Keratinocyte (primary cell): Measurements from ENCODE around the gene LINC00237. TPM values are rescaled to one million over a fixed set of nuclear protein-coding genes. Genes with fewer than 3 reads are reported as not detected.

Experiments
- DNase-seq: peaks from one replicate; pipeline ENCODE4 v3.0.0-alpha.2; 2011; ENCODE audit warnings: low read depth, missing footprints, low spot score
- FAIRE-seq: peaks from 2 replicates; lab custom pipeline; 2011; peaks lifted over from hg19 to GRCh38; lab: Jason Lieb, UNC
- H2AFZ ChIP-seq: 2 replicates; pipeline ENCODE4 v1.6.0; 2012; ENCODE audit warnings: low read length, control low read depth, inconsistent platforms; ENCODE audit not compliant: control insufficient read depth
- H3K27ac ChIP-seq: 2 replicates; pipeline ENCODE4 v1.5.1; 2011; ENCODE audit warnings: low read length; ENCODE audit not compliant: control insufficient read depth, insufficient read depth
- H3K27me3 ChIP-seq: 3 replicates; pipeline ENCODE4 v1.6.0; 2011; ENCODE audit warnings: low read length; ENCODE audit not compliant: control insufficient read depth, insufficient read depth; ENCODE audit errors: extremely low read depth
- H3K36me3 ChIP-seq, 2 experiments: 2 replicates in 1 of 2; 3 replicates in 1 of 2; pipeline ENCODE4 v1.5.1; 2011; ENCODE audit warnings: low read length in 2 of 2, mild to moderate bottlenecking in 1 of 2; ENCODE audit not compliant: control insufficient read depth in 2 of 2, insufficient read depth in 2 of 2; ENCODE audit errors: extremely low read depth in 1 of 2
- H3K4me1 ChIP-seq: 3 replicates; pipeline ENCODE4 v1.5.1; 2011; ENCODE audit warnings: low read length; ENCODE audit not compliant: control insufficient read depth, insufficient read depth; ENCODE audit errors: extremely low read depth
- H3K4me2 ChIP-seq: 3 replicates; pipeline ENCODE4 v1.6.0; 2011; ENCODE audit warnings: low read depth, low read length; ENCODE audit not compliant: control insufficient read depth, insufficient read depth; ENCODE audit errors: extremely low read depth
- H3K4me3 ChIP-seq, 3 experiments: fragments of 200-600 bp in 1 of 3; sonication (generic) in 1 of 3; 2 replicates in 2 of 3; 3 replicates in 1 of 3; pipeline ENCODE4 v1.5.1; 2011 to 2016; ENCODE audit warnings: low read length in 3 of 3, mild to moderate bottlenecking in 3 of 3, control low read depth in 2 of 3, inconsistent platforms in 1 of 3, low read depth in 1 of 3, mixed read lengths in 1 of 3, mixed run types in 1 of 3, moderate library complexity in 1 of 3; ENCODE audit not compliant: control insufficient read depth in 2 of 3, insufficient read depth in 2 of 3; ENCODE audit errors: extremely low read depth in 1 of 3
- H3K79me2 ChIP-seq: 2 replicates; pipeline ENCODE4 v1.6.0; 2012; ENCODE audit warnings: low read length; ENCODE audit not compliant: control insufficient read depth, insufficient read depth
- H3K9ac ChIP-seq: 3 replicates; pipeline ENCODE4 v1.6.0; 2011; ENCODE audit warnings: low read length; ENCODE audit not compliant: control insufficient read depth, insufficient read depth; ENCODE audit errors: extremely low read depth
- H3K9me1 ChIP-seq: 3 replicates; pipeline ENCODE4 v1.6.0; 2011; ENCODE audit warnings: low read length; ENCODE audit not compliant: control insufficient read depth, insufficient read depth; ENCODE audit errors: extremely low read depth
- H3K9me3 ChIP-seq: 2 replicates; pipeline ENCODE4 v1.5.1; 2012; ENCODE audit warnings: low read depth, low read length; ENCODE audit not compliant: control insufficient read depth
- H4K20me1 ChIP-seq: 3 replicates; pipeline ENCODE4 v1.6.0; 2011; ENCODE audit warnings: low read length; ENCODE audit not compliant: control insufficient read depth, insufficient read depth; ENCODE audit errors: extremely low read depth
- EZH2 ChIP-seq: IDR thresholded peaks from one replicate; pipeline ENCODE4 v1.6.1; 2012; ENCODE audit warnings: inconsistent platforms, mild to moderate bottlenecking, low read length, moderate library complexity
- dilution Hi-C: fragments of 300-500 bp; cut with MboI; formaldehyde crosslinking; loops from one replicate; pipeline ENCODE4 v1.7.0; 2020; ENCODE audit warnings: low sequenced_read_pairs; ENCODE audit not compliant: extremely low pct_ligation_motif_present
- polyA minus RNA-seq, 3 experiments: library from RNA; depleted of rRNA, polyadenylated mRNA; stranded (reverse); fragments of >200 nt; gene quantifications; 1 replicate in 1 of 3; 2 replicates in 1 of 3; 3 replicates in 1 of 3; pipeline ENCODE4 v1.2.3, GENCODE V29; 2011
- polyA plus RNA-seq, 5 experiments: library from polyadenylated mRNA; depleted of rRNA in 3 of 5; stranded (reverse) in 3 of 5; stranded (forward) in 1 of 5; unstranded in 1 of 5; fragments of >200 nt; gene quantifications; 1 replicate in 1 of 5; 2 replicates in 3 of 5; 3 replicates in 1 of 5; pipeline versions ENCODE4 v1.2.1 to v1.2.3, GENCODE V29; 2011 to 2012; ENCODE audit warnings: missing spikeins in 2 of 5, low read depth in 1 of 5, low replicate concordance in 1 of 5
- TF ChIP-seq, protein P1 (sequence below), 3 experiments: IDR thresholded peaks in 1 of 3; conservative IDR thresholded peaks in 1 of 3; optimal IDR thresholded peaks in 1 of 3; 2 replicates in 2 of 3; 3 replicates in 1 of 3; pipeline versions ENCODE3 to v1.5.1; 2011; ENCODE audit warnings: low read length in 3 of 3, mild to moderate bottlenecking in 3 of 3, moderate library complexity in 2 of 3, control low read depth in 1 of 3, inconsistent platforms in 1 of 3; ENCODE audit not compliant: insufficient read depth in 2 of 3; ENCODE audit errors: extremely low read depth in 1 of 3

Gene LINC00237
- polyA plus RNA-seq = not detected in 3 replicates
- not detected for polyA plus RNA-seq (2011; ENCODE audit: low read depth)
- polyA plus RNA-seq (2011; cell fraction: cytosol; rRNA removed) = not detected in 2 replicates
- polyA plus RNA-seq (2011; cell fraction: nucleus; rRNA removed) = not detected in 2 replicates
- not detected in 2 replicates for polyA plus RNA-seq (2012; ENCODE audit: low replicate concordance)
- not detected in 3 replicates for polyA minus RNA-seq
- polyA minus RNA-seq (2011; cell fraction: cytosol; rRNA and poly(A)+ RNA removed) = not detected
- not detected in 2 replicates for polyA minus RNA-seq (2011; cell fraction: nucleus; rRNA and poly(A)+ RNA removed)

DNA sequence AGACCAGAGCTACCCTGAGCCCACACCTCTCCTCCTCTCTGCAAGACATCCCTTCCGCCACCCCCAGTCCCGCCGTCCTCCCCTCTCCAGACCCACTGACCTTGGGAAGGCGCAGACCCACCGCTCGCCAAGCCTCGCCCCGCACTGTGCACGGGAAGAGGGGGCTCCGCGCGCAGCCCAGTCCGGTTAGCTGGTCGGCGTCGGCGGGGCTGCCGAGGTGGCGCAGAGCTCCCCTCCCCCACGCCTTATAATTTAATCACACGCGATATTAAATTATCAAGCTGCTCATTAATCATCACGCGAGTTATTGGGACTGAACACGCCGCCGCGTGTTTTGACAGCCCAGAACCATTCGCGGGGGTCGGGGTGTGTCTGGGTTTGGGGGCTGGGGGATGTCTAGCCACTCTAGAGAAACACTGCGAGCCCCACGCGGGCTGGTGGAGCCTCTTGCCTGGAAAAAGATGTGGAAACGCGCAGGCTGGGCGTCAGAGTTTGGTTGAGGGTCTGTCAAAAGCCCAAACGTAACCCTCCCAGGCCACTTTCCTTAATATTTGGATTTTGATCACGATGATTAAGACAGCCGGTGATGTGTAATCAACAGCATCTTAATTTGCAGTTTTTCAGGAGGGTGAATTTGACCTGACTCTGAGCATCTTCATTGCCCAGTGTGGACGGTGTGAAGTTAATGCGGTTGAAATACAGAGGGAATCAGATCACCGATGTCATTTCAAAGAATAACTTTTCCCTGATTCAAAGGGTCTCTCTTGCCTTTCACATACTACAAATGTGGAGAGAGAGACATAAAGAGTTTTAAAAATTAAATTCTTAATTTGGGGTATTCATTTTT, at the start of gene LINC00237:
Gene LINC00237, minus strand, starts transcription at position 188 of the 847 bp plus-strand sequence.
- Histone ChIP-seq H3K79me2 (no peaks in the 10 kb centered on the region), H3K9me3 (no peaks in the 10 kb centered on the region), H3K9ac (no peak within 1 kb of the TSS), H3K4me2 (peak within 1 kb of the TSS; percentile 32), H3K4me1 (peaks cover under 1% of the 10 kb centered on the region), H3K4me3 (peak within 1 kb of the TSS in 2 of 3 experiments; percentile 14 to 34), H3K27me3 (peaks cover 76% of the 10 kb centered on the region), H2AFZ (no peak within 1 kb of the TSS), H4K20me1 (no peaks in the 10 kb centered on the region), H3K36me3 (no peaks in the 10 kb centered on the region), H3K9me1 (no peaks in the 10 kb centered on the region), H3K27ac (no peak within 1 kb of the TSS)
- DNase-seq (no peak), FAIRE-seq (no peak)
- no peak for TF ChIP-seq EZH2
- TF ChIP-seq, protein P1, sequence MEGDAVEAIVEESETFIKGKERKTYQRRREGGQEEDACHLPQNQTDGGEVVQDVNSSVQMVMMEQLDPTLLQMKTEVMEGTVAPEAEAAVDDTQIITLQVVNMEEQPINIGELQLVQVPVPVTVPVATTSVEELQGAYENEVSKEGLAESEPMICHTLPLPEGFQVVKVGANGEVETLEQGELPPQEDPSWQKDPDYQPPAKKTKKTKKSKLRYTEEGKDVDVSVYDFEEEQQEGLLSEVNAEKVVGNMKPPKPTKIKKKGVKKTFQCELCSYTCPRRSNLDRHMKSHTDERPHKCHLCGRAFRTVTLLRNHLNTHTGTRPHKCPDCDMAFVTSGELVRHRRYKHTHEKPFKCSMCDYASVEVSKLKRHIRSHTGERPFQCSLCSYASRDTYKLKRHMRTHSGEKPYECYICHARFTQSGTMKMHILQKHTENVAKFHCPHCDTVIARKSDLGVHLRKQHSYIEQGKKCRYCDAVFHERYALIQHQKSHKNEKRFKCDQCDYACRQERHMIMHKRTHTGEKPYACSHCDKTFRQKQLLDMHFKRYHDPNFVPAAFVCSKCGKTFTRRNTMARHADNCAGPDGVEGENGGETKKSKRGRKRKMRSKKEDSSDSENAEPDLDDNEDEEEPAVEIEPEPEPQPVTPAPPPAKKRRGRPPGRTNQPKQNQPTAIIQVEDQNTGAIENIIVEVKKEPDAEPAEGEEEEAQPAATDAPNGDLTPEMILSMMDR (optimal IDR thresholded peaks at IDR 0.05 in 1 of 3, IDR thresholded peaks at IDR 0.05 in 1 of 3, conservative IDR thresholded peaks at IDR 0.05 in 1 of 3; ENCODE audit: extremely low read depth in 1 of 3, insufficient read depth in 2 of 3, low read length in 3 of 3) = no peak
- dilution Hi-C loops = no loop called here

DNA sequence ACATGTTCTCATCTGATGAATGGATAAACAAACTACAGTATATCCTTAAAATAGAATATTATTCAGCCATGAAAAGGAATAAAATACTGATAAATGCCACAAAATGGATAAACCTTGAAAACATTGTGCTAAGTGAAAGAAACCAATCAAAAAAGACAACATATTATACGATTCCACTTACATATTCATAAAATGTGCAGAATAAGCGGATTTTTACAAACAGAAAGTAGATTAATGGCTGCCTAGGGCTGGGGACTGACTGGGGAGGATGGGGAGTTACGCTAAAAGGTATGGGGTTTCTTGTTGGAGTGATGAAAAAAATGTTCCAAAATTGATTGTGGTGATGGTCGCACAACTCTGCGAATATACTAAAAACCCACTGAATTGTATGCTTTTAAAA, 49.1 kb upstream of the LINC00237 start:
- FAIRE-seq (no peak), DNase-seq (no peak)
- no peaks in the 10 kb centered on the region for H3K4me1 ChIP-seq
- no peaks in the 10 kb centered on the region for H3K36me3 ChIP-seq
- H3K27me3 ChIP-seq = no peaks in the 10 kb centered on the region
- no peaks in the 10 kb centered on the region for H3K79me2 ChIP-seq
- dilution Hi-C loops = no loop called here
- H3K9me1 ChIP-seq = no peaks in the 10 kb centered on the region
- H3K27ac ChIP-seq = no peak overlapping the region
- H3K9ac ChIP-seq = no peak overlapping the region
- TF ChIP-seq EZH2 = no peak
- TF ChIP-seq, protein P1 (optimal IDR thresholded peaks at IDR 0.05 in 1 of 3, IDR thresholded peaks at IDR 0.05 in 1 of 3, conservative IDR thresholded peaks at IDR 0.05 in 1 of 3; ENCODE audit: extremely low read depth in 1 of 3, insufficient read depth in 2 of 3, low read length in 3 of 3) = no peak
- H3K4me3 ChIP-seq = no peak overlapping the region
- H3K9me3 ChIP-seq = no peaks in the 10 kb centered on the region
- H3K4me2 ChIP-seq = no peak overlapping the region
- H2AFZ ChIP-seq = no peak overlapping the region
- no peaks in the 10 kb centered on the region for H4K20me1 ChIP-seq
